DMS114 treated with DMSO at 0.1 percent for 48 hours (cell line): ENCODE results near the gene CEACAM21.

ENCODE experiments used
- DNase-seq: peaks from one replicate; lab custom pipeline; 2025; ENCODE audit not compliant: unreplicated experiment; lab: John Stamatoyannopoulos, UW

CEACAM21 gene

DNA sequence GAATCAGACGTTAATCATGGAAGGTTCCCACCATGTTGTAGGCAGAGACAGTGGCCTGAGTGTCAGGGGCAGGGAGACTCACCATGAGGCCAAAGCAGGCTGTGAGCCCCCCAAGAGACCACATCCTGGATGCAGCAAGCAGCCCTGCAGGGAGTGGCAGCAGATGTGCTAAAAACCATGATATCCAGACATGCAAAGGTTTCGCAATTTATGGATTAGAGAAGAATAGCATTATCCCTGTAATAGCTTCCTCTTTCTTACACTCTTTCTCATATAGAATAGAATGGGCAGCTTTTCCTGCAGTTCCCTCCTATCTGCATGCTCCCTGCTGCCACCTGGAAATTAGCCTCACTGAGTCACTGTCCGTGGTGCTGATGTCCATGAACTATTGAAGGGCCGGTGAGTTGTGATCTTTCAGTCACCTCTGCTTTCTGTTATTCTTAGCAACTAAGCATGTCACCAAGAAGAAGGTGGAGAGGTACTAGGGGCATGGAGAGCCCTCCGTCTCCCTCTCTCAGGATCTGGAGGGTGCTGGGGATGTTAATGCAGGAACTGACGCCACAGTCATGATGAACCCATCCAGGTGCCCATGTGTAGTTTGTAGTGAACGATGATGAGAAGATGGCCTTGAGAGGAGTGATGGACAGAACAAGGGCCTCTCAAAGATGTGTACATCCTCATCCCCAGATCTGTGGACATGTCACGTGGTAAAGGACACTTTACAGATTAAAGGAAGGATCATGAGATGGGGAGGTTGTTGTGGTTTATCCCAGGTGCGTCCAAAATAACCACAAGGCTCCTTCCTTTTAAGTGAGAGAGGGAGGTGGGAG lies 41.0 kb downstream of the CEACAM21 start:
- no peak for DNase-seq

DNA sequence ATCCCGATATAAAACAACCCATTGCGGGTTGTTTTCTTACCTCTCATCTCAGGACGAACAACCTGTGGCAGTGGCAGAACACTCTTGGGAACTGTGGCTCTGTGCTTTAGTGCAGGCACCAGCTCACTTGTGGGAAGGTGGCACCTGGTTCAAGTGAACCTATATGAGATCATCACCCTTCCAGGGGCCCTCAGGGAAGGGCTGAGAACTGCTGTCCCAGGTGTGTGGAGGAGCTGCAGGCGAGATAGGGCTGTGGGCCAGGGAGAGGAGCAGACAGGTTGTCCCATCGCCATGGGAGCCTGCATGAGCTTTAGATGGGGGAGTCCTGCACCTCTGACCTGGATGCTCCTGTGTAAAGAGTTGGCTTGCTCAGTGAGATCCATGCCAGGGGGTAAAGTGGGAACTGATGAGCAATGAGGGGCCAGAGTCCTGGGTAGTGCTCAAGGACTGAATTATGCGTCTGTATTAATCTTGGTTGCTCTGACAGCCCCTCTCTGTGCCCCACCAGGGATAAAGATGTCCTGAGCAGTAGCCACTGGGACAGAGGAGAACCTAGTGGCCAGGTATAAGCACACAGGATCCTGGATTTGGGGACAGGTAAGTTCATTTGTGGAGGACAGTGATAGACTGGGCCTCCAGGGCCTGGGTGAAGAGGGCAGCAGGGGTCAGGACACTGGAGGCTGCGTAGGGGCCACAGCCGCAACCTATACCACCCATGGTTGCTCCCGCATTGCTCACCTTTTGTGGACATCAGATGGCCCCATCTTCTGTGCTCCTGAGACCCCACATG lies 42.2 kb downstream of the CEACAM21 start:
- no peak for DNase-seq

DNA sequence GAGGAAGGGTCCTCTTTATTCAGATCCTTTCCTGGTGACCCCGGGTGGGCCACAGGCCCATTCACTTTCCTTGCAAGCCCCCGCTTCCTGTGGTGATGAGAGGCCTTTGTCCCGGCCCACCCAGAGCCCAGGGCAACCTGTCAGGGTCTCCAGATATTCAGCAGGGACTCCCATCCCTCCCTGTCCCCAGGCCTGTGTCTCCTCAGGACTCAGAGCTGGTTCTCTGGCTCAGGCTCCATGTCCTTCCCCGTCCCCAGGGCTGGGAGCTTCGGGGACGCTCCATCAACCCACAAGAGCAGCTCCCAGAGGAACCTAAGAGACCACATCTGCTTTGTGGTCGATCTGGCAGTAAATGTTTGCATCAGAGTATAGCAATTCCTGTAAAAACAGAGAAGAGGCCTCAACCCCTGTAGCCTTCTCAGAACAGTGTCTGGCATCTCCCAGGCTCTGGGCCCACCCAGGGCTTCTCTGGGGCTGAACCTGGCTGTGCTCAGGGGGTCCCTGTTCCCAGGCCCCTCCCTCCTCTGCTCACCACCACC lies 43.1 kb downstream of the CEACAM21 start:
- no peak for DNase-seq

DNA sequence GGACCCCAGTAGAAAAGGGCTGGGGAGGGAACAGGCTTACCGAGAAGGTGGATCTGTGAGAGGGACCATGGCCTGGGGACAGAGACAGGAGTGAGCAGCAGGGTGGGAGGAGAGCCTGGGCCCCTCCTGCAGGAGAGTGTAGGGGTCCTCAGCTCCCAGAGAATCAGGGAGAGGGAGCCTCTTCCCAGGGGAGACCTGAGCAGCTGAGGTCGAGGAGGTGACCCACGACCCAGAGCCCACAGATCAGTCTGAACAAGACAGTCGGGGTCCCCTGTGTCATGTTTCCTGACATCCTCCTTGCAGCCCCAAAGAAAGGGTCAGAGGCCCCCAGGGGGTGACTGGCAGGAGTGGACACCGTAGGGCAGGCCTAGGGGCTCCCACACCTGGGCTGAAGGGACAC lies 44.2 kb downstream of the CEACAM21 start:
- DNase-seq, result no peak

DNA sequence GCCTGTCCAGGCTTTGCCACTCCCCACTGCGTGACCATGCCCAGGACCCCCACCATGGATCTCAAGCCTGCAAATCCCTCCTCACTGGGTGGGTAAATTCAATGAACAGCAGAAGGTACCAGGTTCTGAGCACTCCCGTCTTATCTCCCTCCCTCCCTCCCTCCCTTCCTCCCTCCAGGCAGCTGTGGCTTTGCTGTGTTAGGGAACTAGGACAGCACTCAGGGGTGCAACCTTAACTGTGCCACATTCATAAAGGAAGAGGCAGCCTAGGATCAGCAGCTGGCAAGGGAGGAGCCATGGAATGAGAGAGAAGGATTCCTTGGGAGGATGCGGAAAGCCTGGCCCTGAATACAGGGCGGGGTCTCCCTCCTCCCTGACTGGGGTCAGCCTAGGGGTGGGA lies 45.3 kb downstream of the CEACAM21 start:
- no peak for DNase-seq

DNA sequence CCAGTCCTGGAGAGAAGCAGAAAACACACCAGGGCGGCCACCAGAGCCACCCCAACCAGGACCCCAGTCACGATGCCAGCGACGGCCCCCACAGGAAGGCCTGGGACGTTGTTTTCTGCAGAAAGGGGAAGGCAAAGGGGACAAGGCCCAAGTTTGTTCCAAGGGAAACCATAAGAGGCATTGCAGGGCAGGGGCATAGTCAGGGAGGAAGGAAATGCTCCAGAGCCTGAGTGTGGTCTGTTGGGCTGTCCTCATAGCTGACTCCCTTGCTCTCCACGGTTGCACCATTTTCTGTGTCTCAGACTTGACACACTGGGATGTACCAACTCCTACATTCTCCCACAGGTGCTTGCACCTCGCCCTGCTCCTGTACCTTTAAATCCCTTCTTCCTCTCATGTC lies 45.7 kb downstream of the CEACAM21 start:
- DNase-seq, result no peak

DNA sequence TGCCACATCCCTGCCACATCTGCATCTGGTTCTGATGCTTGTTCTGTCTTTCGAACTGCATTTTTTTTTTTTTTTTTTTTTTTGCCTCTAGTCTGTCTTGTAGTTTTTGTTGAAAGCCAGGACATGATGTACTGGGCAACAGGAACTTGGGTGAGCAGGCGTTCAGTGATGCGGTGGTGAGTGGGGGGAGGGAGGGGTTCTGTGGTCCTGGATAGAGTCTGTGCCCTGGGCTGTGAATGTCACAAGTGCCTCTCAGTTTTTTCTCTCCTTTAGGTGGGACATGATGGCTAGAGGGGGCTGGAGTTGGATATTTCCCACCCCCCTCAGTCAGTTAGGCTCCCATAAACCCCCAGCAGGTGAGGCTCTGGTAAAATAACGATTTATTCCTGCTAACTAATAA lies 47.4 kb downstream of the CEACAM21 start:
- no peak for DNase-seq

DNA sequence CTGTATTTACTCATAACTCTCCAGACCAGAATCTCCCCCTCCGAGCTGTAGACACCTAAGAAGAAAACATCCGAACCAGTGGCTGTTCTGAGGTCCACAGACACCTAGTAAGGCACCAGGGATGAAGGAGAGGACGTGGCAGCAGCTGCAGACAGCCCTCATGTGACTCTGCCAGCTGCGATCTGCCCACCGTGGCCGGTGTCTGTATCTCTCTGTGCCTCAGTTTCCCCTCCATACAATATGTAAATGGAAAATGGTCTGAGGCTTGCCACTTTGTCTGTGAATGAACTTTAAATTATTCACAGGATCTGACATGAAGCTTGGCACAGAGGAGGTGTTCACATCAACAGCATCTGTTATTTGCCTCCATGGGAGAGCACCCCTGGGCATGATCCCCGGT lies 48.5 kb downstream of the CEACAM21 start:
- DNase-seq, result no peak

DNA sequence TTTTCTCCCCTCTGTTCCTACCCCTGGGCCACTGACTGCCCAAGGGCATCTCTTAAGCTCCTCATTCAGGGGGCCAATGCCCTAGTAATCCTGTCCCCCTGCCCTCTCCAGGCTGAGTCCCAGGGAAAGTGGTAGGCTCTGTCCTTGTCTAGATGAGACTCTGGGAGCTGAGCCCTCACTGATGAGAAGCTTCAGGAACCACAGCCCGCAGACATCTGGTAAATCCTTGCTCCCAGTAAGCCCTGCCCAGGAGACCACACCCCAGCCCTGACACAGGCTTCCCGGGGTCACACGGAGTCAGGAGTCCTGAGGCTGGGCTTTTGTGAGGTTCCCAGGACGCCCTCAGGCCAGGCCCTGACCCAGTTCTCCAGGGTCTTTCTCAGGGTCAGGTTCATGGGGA lies 49.0 kb downstream of the CEACAM21 start:
- no peak for DNase-seq

DNA sequence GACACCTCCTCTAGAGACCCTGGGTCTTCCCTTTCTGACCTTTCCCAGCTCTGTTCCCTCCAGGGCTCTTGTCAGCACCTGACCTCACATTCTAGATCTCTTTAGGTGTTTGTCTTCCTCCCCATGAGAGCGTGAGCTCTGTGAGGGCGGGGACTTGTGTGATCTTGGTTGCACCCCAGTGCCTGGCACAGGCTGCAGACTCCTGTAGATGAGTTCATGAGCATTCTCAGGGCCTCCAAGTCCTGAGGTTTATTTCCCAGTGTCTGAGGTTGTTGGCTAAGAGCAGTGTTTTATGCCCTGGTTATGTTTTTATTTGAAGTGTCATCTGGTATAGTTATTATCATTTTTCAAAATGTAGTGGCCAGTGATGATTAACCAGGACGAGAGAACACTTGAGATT lies 50.3 kb downstream of the CEACAM21 start:
- no peak for DNase-seq

DNA sequence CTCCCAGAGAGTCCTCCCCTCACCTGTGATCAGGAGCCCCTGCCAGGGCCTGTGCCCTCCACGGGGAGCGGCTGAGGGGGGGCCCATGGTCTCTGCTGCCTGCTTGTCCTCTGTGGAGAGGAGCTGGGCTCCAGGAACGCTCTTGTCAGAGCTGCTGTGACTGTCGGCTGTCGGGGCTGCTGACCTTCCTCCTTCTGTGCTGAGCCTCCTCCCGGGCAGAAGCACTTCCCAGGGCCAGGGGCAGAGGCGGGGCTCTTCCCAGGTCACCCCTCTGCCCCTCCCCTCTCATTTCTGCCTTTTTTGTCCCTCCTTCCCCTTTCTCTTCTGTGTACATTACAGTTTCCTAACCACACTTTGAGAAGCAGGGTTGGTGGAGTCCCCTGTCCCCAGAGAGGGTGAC lies 50.9 kb downstream of the CEACAM21 start, which contains the start of gene CEACAM4:
TSS of gene CEACAM4 (minus strand) at position 198 of the 400 bp plus-strand sequence. CDS start at position 87, 111 bp downstream.
- DNase-seq, result no peak

DNA sequence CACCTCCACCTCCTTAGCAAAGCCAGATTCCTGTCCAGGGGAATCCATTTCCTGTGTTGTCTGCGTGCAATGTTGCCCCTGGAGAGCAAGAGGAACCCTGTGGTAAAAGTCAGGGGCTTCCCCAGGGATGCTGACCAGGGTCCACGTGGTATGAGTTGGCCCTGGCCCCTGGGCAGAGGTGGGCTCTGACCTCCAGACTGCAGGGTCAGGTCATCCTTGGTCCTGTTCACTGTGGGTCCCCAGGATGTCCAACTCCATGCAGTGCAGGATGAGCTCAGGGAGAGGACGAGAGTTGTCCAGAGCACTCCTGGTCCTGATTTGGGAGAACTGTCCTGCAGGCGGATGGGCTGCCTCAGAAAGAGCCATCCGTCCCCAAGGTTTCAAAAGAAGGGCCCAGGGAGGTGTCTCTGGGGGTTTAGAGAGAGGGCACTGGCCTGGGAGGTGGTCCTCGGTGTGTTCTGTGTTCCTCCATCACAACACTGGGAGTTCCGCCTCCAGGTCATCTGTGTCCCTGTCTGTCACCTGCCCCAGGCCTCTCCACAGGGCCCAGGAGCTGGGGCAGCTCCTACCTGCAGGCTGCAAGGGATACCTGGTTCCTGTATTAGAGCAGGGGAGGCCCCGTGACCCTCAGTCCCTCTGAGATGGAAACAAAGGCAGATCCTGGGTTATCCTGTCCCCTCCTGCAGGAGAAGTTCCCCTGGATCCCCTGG lies 52.2 kb downstream of the CEACAM21 start:
- DNase-seq, result no peak
